Measurements from ENCODE around the gene ADAMTS20.

ADAMTS20 gene

DNA sequence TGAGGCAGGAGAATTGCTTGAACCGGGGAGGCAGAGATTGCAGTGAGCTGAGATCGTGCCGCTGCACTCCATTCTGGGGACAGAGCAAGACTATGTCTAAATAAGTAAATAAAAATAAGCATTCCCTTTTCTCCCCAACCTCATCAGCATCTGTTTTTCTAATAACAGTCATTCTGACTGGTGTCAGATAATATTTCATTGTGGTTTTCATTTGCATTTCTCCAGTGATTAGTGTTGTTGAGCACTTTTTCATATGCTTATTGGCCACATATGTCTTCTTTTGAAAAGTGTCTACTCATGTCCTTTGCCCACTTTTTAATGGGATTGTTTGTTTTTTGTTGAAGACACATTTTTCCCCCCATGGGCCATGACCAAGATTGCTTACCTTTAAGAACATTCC is 243.2 kb downstream of the ADAMTS20 start:
- TF ChIP-seq, protein P1, sequence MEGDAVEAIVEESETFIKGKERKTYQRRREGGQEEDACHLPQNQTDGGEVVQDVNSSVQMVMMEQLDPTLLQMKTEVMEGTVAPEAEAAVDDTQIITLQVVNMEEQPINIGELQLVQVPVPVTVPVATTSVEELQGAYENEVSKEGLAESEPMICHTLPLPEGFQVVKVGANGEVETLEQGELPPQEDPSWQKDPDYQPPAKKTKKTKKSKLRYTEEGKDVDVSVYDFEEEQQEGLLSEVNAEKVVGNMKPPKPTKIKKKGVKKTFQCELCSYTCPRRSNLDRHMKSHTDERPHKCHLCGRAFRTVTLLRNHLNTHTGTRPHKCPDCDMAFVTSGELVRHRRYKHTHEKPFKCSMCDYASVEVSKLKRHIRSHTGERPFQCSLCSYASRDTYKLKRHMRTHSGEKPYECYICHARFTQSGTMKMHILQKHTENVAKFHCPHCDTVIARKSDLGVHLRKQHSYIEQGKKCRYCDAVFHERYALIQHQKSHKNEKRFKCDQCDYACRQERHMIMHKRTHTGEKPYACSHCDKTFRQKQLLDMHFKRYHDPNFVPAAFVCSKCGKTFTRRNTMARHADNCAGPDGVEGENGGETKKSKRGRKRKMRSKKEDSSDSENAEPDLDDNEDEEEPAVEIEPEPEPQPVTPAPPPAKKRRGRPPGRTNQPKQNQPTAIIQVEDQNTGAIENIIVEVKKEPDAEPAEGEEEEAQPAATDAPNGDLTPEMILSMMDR (IDR thresholded peaks at IDR 0.05; ENCODE audit: insufficient read depth, missing control alignments): no peak
- FAIRE-seq (no peak), DNase-seq (ENCODE audit: insufficient read length, low spot score) (no peak)

DNA sequence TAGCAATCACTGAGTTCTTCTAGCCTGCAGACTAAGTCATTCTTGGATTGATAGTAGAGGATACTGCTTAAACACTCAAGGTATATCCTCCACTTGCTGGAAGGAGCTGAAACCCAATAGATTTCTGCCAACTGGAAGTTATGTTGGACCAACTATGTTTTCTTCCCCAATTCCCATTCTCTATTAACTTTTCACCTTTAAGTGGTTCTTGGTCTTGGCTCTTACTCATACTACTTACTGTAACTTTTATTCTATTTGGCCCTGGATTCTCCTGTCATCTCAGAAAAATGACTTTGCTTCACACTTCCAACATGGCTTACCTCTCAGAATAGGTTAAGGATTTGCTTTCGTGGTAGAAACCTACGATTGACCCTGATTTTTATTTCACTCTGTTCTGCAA is 244.9 kb downstream of the ADAMTS20 start:
- DNase-seq (ENCODE audit: insufficient read length, low spot score) (no peak), FAIRE-seq (no peak)
- TF ChIP-seq, protein P1 (IDR thresholded peaks at IDR 0.05; ENCODE audit: insufficient read depth, missing control alignments): no peak

DNA sequence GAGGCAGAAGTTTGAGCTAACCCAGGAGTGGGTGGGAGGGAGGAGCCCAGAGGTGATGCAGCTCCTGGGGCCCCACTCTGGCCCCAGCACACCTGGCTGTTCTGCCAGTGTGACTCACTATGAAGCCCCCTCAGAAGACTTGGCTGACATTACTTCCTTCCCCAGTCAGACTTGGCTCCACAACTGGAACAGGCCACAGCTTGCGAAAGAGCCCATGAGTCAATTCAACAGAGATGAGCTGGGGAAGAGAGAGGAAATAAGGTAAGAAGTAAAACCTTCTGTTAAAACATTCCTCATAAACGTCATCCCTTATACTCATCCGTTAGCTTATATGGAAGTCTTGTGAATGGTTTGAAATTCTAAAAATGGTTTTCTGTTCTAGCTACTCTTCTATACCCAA is 245.9 kb downstream of the ADAMTS20 start:
- DNase-seq (ENCODE audit: insufficient read length, low spot score) (no peak), FAIRE-seq (no peak)
- TF ChIP-seq, protein P1 (IDR thresholded peaks at IDR 0.05; ENCODE audit: insufficient read depth, missing control alignments): no peak

DNA sequence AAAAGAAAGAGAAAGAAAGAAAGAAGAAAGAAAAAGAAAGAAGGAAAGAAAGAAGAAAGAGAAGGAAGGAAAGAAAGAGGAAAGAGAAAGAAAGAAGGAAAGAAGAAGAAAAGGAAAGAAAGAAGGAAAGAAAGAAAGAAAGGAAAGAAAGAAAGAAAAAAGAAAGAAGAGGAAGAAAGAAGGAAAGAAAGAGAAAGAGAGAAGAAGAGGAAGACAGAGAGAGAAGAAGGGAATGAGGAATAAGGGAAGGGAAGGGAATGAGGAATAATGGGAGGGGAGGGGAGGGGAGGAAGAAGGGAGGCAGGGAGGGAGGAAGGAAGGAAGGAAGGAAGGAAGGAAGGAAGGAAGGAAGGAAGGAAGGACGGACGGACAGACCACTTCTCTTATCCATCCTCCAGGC is 246.9 kb downstream of the ADAMTS20 start:
- FAIRE-seq: no peak
- DNase-seq (ENCODE audit: insufficient read length, low spot score): no peak
- TF ChIP-seq, protein P1 (IDR thresholded peaks at IDR 0.05; ENCODE audit: insufficient read depth, missing control alignments): no peak

Measured in D721Med (cell line).